Neural crest cell (in vitro differentiated cells): ENCODE results near the gene BIVM. TPM values are rescaled to one million over a fixed set of nuclear protein-coding genes. Genes with fewer than 3 reads are reported as not detected.
A peak's percentile ranks its signal among the peaks of the same experiment; 100 is the strongest.

Experiments
- DNase-seq: peaks from one replicate; pipeline ENCODE4 v3.0.0; 2021; ENCODE audit warnings: low read depth, mixed read lengths, low spot score
- H3K27ac Mint-ChIP-seq: one replicate; pipeline ENCODE4 v1.8.0; 2021; ENCODE audit warnings: mild to moderate bottlenecking, mixed read lengths; ENCODE audit not compliant: unreplicated experiment
- H3K27me3 Mint-ChIP-seq: 2 replicates; pipeline ENCODE4 v1.8.0; 2021; ENCODE audit warnings: low read depth, mild to moderate bottlenecking, mixed read lengths
- H3K36me3 Mint-ChIP-seq: 2 replicates; pipeline ENCODE4 v1.8.0; 2021; ENCODE audit warnings: low read depth, mild to moderate bottlenecking, mixed read lengths
- H3K4me1 Mint-ChIP-seq: 2 replicates; pipeline ENCODE4 v1.8.0; 2021; ENCODE audit warnings: mixed read lengths
- H3K4me3 Mint-ChIP-seq: one replicate; pipeline ENCODE4 v1.8.0; 2021; ENCODE audit warnings: mild to moderate bottlenecking, mixed read lengths
- H3K9me3 Mint-ChIP-seq: 2 replicates; pipeline ENCODE4 v1.8.0; 2021; ENCODE audit warnings: mixed read lengths
- CTCF ChIP-seq: fragments of 200-600 bp; sonication (generic); conservative IDR thresholded peaks from 2 replicates; pipeline ENCODE4 v1.5.0; 2021; ENCODE audit warnings: antibody characterized with exemption, mild to moderate bottlenecking
- total RNA-seq: library from RNA; stranded (reverse); gene quantifications from 2 replicates; pipeline ENCODE4 v1.2.1, GENCODE V29; 2021

BIVM gene
- total RNA-seq, 1 donor from 2014 or later: 26.4 TPM

DNA sequence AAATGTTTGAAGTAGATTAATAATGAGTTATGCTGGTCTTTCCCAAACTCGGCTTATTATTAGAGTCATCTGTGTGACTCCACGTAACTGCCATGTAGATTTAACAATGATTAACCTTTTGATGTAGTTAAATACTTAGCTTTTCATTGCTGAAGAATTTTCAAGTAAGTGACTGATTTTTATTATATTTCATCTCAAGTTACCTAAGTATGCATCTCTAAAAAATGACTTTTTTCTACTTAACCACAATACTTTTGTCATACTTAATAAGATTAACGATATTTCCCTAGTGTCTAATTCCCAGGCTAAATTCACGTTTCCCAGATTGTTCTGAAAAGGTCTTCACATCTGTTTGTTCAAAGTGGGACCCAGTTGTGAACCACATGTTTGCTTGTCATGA is 17.8 kb downstream of the BIVM start:
- Mint-ChIP-seq H3K4me1 (peaks cover 14% of the 10 kb centered on the region), H3K36me3 (peaks cover 14% of the 10 kb centered on the region), H3K9me3 (peaks cover 2% of the 10 kb centered on the region), H3K4me3 (no peak overlapping the region), H3K27me3 (no peaks in the 10 kb centered on the region), H3K27ac (no peak overlapping the region)
- no peak for TF ChIP-seq CTCF
- DNase-seq: no peak

- H3K9me3 Mint-ChIP-seq: no peaks in the 10 kb centered on the region
- H3K4me1 Mint-ChIP-seq: peaks cover 13% of the 10 kb centered on the region
- no peak for DNase-seq
- no peak for TF ChIP-seq CTCF
- no peak overlapping the region for H3K27ac Mint-ChIP-seq
- no peak overlapping the region for H3K4me3 Mint-ChIP-seq
- no peaks in the 10 kb centered on the region for H3K27me3 Mint-ChIP-seq
- H3K36me3 Mint-ChIP-seq: peaks cover 13% of the 10 kb centered on the region
These were observed 18.3 kb downstream of the BIVM start for GRCh38 chr13:102817241-102817640.

- Mint-ChIP-seq H3K4me1 (peaks cover 11% of the 10 kb centered on the region), H3K27me3 (no peaks in the 10 kb centered on the region), H3K36me3 (peaks cover 19% of the 10 kb centered on the region), H3K9me3 (peaks cover 3% of the 10 kb centered on the region), H3K27ac (no peak overlapping the region), H3K4me3 (no peak overlapping the region)
- DNase-seq: no peak
- TF ChIP-seq CTCF: no peak
These were observed 19.0 kb downstream of the BIVM start for GRCh38 chr13:102817907-102818306.

DNA sequence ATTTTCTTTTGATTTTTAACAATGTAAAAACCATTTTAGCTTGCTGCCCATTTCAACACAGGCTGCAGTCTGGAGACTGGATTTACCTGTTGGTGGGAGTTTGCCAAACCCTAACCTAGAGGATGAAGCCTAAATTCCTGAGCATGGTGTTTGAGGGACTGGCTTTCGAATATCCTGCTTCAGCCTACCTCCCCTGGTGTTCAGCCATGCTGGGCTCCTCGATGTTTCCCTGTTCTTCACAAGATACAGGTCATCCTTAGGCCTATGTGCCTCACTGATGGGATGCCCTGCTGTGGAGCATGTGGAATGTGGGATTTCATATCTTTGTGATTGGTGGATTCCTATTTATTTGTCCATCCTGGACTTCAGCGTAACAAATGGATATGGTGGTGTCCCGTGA is 26.5 kb downstream of the BIVM start:
- Mint-ChIP-seq H3K27me3 (no peaks in the 10 kb centered on the region), H3K27ac (no peak overlapping the region), H3K4me1 (peaks cover 5% of the 10 kb centered on the region), H3K36me3 (peaks cover 21% of the 10 kb centered on the region), H3K9me3 (peaks cover 4% of the 10 kb centered on the region), H3K4me3 (no peak overlapping the region)
- TF ChIP-seq CTCF: no peak
- no peak for DNase-seq

GRCh38 chr13:102825921-102826706 is 27.2 kb downstream of the BIVM start:
- H3K36me3 Mint-ChIP-seq: peaks cover 20% of the 10 kb centered on the region
- no peak for DNase-seq
- no peak for TF ChIP-seq CTCF
- H3K9me3 Mint-ChIP-seq: peaks cover 4% of the 10 kb centered on the region
- no peak overlapping the region for H3K4me3 Mint-ChIP-seq
- no peaks in the 10 kb centered on the region for H3K27me3 Mint-ChIP-seq
- peaks cover 5% of the 10 kb centered on the region for H3K4me1 Mint-ChIP-seq
- peak overlapping the region; percentile 57 for H3K27ac Mint-ChIP-seq
